Skin epidermis (tissue), 12 donors: ENCODE results near the gene DDA1.

ENCODE experiments used
- H3K27ac ChIP-seq, 21 experiments: fragments of 200-600 bp; sonication (generic) in 11 of 21; one replicate each; pipeline ENCODE4 v1.5.0; 2020; ENCODE audit warnings: mild to moderate bottlenecking in 3 of 21, inconsistent platforms in 2 of 21, moderate library complexity in 2 of 21
- H3K4me3 ChIP-seq, 7 experiments: fragments of 200-600 bp; sonication (generic) in 2 of 7; one replicate each; pipeline ENCODE4 v1.5.0; 2020; ENCODE audit warnings: inconsistent platforms in 2 of 7, mild to moderate bottlenecking in 2 of 7, moderate library complexity in 1 of 7

DDA1 gene

DNA sequence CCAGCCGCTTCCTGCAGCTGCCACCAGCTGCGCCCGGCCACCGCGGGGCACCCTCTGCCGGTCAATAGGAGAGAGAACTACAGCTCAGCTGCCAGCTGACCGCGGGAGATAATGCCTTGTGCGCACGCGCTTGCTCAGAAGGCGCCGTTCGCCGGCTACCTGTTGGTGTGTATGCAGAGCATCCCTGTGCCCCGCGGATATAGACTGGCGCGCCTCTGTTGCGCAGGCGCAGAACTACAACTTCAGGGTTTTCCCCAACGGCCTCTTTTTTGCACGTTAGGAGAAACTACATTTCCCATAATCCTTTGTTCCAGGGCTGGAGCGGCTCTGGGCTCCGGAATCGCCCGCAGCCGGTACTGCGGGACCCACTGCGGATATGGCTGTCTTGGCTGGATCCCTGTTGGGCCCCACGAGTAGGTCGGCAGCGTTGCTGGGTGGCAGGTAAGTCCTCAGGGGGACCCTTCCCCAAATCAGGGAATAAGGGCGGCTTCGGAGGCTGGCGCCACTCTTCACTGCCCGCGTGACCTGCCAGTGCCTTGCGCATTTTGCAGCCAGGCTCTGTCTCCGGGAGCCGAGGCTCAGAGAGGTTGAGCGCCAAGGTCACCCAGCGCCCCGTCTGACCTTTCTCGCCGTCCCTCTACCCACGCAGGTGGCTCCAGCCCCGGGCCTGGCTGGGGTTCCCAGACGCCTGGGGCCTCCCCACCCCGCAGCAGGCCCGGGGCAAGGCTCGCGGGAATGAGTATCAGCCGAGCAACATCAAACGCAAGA is 3.7 kb upstream of the DDA1 start, which contains the start of gene MRPL34:
MRPL34 (plus strand) TSS at position 356 of the 768 bp plus-strand sequence; CDS start at position 377, 21 bp downstream.
- peak within 1 kb of the TSS; percentile 20 to 94 (median 88) for H3K27ac ChIP-seq
- H3K4me3 ChIP-seq: peak within 1 kb of the TSS; percentile 47 to 72 (median 57)

DNA sequence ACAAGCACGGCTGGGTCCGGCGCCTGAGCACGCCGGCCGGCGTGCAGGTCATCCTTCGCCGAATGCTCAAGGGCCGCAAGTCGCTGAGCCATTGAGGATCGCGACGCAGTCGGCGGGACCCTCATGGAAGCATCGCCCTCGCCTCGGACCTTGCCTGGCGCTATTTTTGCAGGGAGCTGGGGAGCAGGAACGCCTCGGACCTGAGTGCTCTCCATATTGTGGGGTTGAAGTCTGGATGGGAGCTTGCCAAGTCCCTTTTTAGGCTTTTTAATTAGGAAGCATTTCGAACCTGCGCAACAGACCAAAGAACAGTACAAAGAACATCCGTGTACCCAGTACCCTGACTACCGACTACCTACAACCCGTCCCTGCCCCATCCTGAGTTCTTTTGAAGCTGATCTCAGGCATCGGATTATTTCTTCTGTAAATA is 3.1 kb upstream of the DDA1 start:
- peak overlapping the region; percentile 47 to 72 (median 57) for H3K4me3 ChIP-seq
- peak overlapping the region in 20 of 21 experiments; percentile 68 to 94 (median 88) for H3K27ac ChIP-seq

DNA sequence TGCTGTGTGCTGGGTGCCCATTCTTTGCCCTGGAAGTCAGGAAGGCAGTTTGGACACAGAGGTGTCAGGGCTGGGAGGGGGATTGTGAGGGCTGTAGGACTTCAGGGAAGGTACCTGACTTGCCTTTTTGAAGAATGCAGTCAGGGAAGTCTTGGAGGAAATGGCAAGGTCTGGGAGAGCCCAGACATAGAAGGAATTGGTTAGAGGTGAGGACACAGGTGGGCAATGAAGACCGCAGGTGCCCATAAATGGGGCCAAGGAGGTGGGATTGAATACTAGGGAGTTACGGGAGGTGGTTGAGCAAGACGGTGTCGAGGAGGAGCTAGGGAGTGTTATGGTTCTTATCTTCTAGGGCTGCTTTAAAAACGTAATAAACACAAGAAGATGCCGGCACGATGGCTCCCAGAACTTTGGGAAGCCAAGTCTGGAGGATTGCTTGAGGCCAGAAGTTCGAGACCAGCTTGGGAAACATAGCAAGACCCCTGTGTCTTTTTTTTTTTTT is 1.4 kb upstream of the DDA1 start:
- Histone ChIP-seq H3K27ac (no peak overlapping the region), H3K4me3 (no peak overlapping the region)

DNA sequence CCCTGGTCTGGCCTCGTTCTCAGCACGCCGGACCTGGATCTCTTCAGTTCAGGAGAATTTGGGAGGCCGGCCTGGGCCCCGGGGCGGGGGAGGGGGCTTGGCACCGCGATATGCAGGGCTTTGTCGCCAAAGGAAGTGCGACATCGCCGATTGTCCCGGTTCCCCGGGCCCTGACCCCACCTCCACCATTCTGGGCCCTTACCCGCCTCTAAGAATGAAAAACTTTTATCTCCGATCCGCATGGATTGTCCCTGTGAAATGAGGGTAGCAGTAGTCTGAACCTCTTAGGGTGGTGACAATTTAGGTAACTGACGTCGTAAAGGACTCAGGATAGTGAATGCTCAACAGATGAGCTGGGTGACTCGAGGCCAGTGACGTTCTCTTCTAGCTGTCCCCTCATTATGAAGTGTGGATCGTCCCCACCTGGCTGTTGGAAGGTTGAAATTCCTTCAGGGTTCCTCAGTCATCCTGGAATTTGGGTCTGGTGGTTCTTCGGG is 650 bp downstream of the DDA1 start:
- Histone ChIP-seq H3K4me3 (peak overlapping the region; percentile 61 to 97 (median 90)), H3K27ac (peak overlapping the region; percentile 65 to 96 (median 88))

DNA sequence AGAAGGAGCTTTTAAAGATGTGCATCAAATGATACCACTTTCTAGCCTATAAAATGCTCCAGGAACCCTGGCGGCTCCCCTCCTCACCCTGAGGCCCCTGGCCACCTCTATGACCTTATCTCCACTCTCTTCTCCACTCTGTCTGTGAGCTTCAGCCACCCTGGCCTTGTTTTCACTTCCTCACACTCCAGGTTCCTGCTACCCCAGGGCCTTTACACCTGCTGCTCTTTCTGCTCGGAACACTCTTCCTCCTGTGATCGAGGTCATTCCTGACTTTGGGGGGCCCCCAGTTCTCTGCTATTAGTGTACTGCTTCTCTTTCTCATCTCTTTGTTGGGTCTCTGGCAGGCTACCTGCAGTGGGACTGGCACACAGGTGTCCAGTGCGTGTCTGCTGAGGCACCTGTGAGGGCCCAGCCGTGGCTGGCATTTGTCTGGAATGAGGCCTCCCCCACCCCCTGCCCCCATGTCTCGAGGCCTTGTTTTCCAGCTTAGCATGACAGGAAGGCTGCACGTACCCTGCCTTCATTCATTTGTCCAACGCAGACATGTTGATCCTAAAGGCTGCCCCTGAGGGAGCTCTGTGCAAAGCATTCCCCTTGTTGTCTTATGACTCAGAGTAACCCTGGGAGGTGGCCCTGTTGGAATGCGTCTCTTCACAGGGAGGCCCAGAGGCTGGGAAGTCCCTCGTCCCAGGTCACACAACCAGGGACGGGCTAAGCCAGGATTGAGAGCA is 2.3 kb downstream of the DDA1 start:
- H3K4me3 ChIP-seq: no peak overlapping the region
- peak overlapping the region in 2 of 21 experiments; percentile 22 to 49 for H3K27ac ChIP-seq

DNA sequence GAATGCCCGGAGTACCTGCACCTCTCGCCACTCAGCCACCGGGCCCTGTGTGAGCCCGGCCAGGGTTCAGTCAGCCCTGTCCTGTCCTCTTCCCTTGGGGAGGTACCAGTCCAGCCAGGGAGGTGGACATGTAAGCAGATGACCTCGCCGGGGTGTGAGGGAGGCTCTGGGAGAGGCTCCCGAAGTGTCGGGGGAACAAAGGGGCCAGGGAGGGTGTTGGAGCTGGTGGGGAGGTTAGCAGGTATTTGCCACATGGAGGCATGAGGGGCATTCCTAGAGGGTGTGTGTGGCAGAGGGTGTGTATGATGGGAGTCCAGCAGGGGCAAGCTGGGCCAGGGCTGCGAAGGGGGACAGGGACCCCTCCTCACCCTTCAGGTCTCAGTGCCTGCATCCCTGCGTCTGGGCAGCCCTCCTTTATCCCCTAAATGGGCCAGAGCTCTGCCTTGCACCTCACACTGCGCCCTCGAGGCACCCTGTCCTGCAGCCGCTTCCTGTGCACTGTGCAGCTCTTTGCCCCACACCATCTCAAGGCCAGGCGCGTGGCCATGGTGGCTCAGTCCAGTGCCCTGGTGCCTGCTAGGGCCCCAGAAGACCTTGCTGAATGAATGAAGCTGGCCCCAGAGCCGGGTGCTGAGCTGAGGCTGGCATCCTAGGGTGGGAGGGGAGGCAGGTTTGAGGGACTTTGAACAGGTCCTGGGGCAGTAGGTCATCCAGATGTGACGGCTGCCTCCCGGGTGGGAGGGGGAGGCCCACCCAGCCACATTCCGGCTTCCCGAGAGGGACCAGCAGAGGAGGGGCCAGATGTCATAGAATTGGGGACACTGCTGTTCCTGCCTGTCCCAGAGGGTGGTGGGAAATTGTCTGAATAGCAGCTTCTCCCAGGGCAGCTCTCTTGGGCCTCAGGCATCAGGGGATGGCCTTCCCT is 3.1 kb downstream of the DDA1 start:
- peak overlapping the region in 2 of 21 experiments; percentile 22 to 49 for H3K27ac ChIP-seq
- no peak overlapping the region for H3K4me3 ChIP-seq

DNA sequence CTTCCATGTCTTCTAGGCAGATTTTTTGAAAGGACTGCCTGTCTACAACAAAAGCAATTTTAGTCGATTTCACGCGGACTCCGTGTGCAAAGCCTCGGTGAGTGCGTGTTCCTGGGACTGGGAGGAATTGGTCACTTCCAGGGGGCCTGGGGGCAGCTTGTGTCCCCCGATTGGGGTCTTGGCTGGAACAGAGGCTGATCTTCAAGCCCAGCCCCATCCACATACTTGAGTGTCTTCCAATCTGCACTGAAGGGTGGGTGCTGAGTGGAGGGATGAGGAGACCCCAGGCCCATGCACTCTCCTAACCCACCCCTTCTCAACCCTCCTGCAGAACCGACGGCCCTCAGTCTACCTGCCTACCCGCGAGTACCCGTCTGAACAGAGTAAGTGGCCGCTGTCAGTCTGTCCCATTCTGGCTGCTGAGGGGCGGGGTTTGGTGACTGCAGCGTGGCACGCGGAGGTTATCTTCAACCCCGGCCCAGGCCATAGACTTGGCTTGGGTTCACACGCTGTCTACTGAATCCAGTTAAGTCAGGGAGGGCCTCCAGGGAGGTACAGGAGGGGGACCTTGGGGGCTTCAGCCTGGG is 4.7 kb downstream of the DDA1 start:
- H3K27ac ChIP-seq: no peak overlapping the region
- no peak overlapping the region for H3K4me3 ChIP-seq

DNA sequence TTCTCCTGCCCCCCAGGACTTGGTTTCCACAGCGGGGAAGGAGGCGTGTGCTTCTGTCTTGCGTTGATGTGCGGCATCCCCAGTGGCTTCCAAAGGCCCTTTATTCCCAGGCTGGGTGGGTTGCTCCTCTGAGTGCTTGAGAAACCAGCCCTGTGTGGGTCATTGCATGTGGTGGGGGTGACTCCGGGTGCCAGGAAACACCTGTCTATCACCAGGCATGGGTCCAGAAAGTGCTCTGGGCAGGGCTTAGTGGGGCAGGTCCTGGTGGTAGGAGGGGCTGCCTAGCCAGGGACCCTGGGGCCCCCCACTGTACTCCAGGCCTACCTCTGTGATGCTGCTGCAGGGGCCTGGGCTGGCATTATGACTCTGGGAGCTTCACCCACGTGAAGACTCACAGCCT is 9.6 kb downstream of the DDA1 start:
- H3K27ac ChIP-seq: no peak overlapping the region

DNA sequence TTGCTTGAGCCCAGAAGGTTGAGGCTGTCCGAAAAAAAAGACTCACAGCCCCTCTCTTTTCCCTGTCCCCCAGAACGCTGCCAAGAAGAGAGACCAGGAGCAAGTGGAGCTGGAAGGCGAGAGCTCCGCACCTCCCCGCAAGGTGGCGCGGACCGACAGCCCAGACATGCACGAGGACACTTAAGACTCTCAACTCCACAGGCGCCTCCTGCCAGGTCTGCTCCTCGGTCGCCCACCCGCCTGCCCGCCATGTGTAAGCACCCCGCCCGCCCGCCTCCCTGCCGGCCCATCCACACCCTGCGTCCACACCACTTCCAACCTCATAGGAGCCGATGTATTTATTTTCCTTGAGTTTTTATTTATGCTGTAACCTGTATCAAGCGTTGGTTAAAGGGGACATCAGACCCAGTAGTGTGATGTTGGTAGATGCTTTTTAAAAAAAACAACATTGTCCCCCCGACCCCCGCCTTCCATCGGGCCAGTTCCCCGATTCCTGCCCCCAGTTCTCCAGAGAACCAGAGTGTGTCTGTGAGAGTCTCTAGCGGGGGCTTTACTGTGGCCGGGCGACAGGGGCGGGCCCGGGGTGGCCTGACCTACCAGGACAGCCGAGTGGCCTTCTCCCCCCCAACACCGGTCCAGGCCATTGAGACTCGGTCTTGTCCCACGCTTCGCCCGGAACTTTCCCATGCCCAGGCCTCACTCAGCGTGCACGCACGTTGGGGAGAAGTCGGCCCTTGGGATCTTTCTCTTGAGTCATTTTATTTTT is 10.3 kb downstream of the DDA1 start:
- Histone ChIP-seq H3K4me3 (no peak overlapping the region), H3K27ac (no peak overlapping the region)

More for the DNA sequence above, 9.6 kb downstream of the DDA1 start:
- no peak overlapping the region for H3K4me3 ChIP-seq

DNA sequence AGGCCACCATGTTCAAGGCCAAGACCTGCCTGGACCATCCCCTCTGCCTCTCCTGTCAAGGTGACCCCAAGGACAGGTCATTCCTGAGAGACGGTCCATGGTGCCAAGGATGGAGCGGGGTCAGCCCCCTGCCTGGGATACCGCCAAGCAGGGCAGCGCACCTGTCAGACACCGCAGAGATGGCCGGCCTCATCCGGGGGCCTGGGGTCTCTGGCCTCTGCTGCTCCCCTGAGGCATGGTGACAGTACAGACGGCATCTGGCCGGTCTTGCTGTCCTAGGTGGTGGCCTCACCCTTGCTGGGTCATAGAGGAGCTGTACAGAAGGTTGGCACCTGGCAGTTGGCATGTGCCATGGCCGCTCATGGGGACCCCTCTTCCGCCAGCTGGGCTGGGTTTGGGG is 11.1 kb downstream of the DDA1 start:
- no peak overlapping the region for H3K27ac ChIP-seq
- no peak overlapping the region for H3K4me3 ChIP-seq

DNA sequence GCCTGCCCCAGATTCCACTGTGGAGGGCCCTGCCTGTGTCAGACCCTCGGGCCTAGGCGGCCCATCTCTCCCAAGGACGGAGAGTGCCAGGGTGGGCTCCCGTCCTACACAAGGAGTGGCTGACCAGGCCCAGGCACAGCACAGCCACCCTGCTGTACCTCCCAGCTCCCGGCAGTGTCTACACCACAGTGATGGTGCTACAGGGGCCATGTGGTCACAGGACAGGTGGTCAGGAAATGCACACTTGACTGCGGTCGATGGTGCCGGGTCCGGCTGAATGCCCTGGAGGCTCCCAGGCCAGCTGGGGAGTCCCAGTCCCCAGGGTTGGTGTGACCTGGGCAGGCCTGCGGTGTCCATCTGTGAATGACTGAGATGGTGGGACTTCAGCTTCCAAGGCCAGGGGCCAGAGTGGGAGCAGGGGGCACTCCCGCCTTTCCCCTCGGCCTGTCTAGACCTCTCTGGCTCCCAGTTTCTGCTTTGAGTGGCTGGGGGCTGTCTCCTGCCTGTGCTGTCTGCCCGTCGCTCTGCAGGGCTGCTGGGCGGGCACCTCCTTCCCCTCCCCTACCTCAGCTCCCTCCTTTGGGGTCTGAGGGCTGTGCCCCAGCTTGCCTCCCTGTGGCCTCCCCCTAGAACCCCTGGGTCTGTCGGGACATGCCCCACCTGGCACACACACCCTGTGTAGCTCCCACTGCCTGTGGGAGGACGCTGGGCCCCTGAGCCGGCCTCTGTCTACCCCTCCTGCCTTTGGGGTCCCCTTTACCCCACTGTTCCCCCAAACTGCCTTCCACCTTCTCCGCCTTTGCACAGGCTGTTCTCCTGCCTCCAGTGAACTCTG is 12.5 kb downstream of the DDA1 start:
- H3K27ac ChIP-seq: peak overlapping the region in 3 of 21 experiments; percentile 7 to 20 (median 17)
- H3K4me3 ChIP-seq: no peak overlapping the region

DNA sequence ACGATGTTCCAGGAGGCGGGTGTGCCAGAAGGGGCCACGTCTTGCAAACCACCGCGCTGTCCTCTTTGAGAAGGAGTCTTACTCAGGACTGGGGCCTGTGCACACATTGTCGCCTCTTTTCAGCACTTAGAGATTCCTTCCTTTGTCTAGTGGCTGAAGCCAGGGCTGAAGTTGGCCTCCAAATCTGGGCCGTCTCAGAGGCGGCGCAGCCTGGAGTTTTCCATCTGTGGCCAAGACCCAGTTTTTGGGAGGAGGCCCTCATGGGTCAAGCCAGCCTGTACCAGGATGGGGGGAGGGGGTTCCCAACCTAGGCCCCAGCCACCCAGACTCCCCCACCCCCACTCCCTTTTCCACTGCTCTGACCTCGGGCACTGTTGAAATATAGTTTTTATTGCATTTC is 13.5 kb downstream of the DDA1 start:
- H3K27ac ChIP-seq: no peak overlapping the region
- H3K4me3 ChIP-seq: no peak overlapping the region

DNA sequence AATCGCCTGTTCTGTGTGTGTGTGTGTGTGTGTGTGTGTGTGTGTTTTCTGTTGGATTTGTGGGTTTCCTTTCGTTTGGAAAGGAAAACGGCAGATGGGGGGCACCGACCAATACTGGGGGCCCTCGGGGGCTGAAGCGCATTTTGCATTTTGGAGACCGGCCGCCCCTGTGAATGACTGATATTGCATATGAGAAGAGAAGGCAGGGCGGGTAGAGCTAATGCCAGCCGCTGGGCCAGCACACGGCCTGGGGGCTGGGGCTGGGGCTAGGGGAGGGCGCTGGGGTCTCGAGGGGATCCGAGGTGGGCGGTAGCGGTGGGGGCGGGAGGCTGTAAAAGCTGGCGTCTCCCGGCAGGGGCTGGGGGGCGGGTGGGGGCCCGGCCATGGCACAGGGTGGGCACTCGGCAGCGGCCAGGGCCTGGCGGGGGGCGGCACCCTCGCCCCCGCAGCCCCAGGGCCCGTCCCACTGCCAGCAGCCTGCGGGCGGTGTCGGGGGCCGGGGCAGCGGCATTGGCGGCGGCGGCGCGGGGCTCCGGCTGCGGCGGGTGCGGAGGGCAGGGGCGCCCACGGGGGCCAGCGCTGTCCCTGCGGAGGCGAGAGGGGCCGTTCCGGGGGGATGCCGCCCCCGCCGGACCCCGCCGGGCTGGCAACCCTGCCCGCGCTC is 14.1 kb downstream of the DDA1 start:
- H3K4me3 ChIP-seq: peak overlapping the region in 1 of 7 experiments; percentile 19
- peak overlapping the region in 5 of 21 experiments; percentile 12 to 56 (median 49) for H3K27ac ChIP-seq

DNA sequence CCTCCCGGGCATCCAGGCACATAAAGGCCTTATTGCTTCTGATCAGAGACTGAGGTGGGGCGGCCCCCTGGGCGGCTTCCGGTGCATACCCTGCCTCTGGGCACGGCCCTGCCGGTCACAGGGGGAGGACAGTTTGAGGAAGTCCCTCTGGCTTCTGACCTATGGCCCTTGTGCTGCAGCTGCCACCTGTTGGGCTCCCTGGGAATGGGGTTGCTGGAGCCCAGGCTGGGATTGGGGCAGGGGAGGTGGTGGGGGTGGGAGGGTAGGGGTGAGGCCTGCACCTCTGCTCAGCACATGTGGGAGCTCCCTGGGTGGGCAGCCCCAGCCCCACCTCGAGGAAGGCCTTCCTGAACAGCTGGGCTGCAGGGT is 14.6 kb downstream of the DDA1 start:
- H3K4me3 ChIP-seq: peak overlapping the region in 1 of 7 experiments; percentile 19
- H3K27ac ChIP-seq: peak overlapping the region in 6 of 21 experiments; percentile 12 to 57 (median 52)

DNA sequence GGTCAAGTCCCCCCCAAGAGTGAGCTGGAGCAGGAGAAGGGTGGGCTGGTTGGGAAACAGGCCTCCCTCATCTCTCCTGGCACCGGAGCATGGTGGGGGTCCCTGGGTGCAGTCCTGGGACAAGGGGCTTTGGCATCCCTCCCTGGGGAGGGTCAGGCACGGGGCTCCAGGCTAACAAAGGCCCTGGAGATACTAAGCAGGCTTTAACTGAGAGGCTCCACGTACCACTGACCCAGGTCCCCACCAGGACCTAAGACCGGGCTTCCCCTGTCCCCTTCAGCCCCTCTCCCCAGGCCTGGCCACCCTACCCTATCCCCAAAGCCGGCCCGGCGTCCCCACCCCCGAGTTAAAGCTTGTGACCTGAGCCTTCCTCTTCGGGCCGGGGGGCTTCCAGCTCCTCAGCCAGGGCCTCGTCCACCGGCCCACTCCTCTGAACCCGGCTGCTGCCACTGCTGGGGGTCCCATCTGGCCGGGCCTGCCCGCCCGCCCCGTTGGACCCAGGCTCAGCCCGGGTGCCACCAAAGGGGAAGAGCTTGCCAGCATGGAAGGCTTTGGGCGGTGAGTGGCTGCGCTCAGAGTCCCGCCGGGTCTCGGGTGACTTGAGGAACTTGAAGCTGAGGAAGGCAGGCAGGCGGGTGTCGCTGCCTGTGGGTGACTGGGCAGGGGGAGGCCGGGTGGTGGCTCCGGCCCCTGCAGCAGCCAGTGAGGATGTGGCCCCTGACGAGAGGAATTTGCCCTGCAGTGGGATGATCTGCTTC is 15.2 kb downstream of the DDA1 start:
- Histone ChIP-seq H3K4me3 (no peak overlapping the region), H3K27ac (peak overlapping the region in 4 of 21 experiments; percentile 49 to 57 (median 56))

DNA sequence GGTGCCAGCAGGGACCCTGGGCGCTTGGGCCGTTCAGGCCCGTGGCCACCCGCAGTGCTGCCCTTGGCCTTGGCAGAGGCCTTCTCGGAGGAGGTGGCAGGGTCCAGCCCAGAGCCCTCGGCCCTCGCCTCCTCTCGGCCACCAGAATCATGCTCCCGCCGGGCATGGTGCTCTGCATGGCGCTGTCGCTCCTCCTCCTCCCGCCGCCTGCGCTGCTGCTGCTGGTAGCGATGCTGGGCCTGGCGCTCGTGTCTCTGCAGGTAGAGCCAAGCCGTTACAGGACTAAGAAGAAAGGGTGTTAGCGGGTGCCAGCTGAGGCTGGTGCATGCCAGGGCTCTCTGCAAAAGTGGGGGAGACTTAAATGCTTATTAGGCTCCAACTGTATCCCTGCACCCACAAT is 15.8 kb downstream of the DDA1 start:
- H3K27ac ChIP-seq: peak overlapping the region in 1 of 21 experiments; percentile 14
- H3K4me3 ChIP-seq: no peak overlapping the region
